HG03039 (cell line): Measurements from ENCODE around the gene RSF1.

ENCODE experiments used
- ATAC-seq: cut with Tn5 transposase; IDR thresholded peaks from one replicate; pipeline ENCODE4 v1.9.1; 2021; ENCODE audit warnings: mild to moderate bottlenecking, moderate library complexity; ENCODE audit not compliant: unreplicated experiment

Gene RSF1

GRCh38 chr11:77814848-77815247, 5.7 kb downstream of the RSF1 start:
- no peak for ATAC-seq

- no peak for ATAC-seq
These were observed 7.3 kb downstream of the RSF1 start for GRCh38 chr11:77813256-77813655.

GRCh38 chr11:77806993-77807392, 13.5 kb downstream of the RSF1 start:
- no peak for ATAC-seq

- no peak for ATAC-seq
These were observed 14.1 kb downstream of the RSF1 start for GRCh38 chr11:77806415-77806814.

GRCh38 chr11:77801477-77801876, 19.0 kb downstream of the RSF1 start:
- ATAC-seq = no peak

- no peak for ATAC-seq
These were observed 20.1 kb downstream of the RSF1 start for GRCh38 chr11:77800449-77800848.

GRCh38 chr11:77799338-77799737, 21.2 kb downstream of the RSF1 start:
- no peak for ATAC-seq

GRCh38 chr11:77793972-77794371, 26.6 kb downstream of the RSF1 start:
- ATAC-seq = no peak

- ATAC-seq = no peak
These were observed 29.2 kb downstream of the RSF1 start for GRCh38 chr11:77791301-77791700.

- ATAC-seq = no peak
These were observed 30.6 kb downstream of the RSF1 start for GRCh38 chr11:77789731-77790476.

- ATAC-seq = no peak
These were observed 31.3 kb downstream of the RSF1 start for GRCh38 chr11:77789061-77789730.

GRCh38 chr11:77784572-77784971, 36.0 kb downstream of the RSF1 start:
- no peak for ATAC-seq

GRCh38 chr11:77783025-77783424, 37.5 kb downstream of the RSF1 start:
- ATAC-seq = no peak

- no peak for ATAC-seq
These were observed 40.6 kb downstream of the RSF1 start for GRCh38 chr11:77779935-77780334.

GRCh38 chr11:77778549-77778948, 42.0 kb downstream of the RSF1 start:
- no peak for ATAC-seq

- no peak for ATAC-seq
These were observed 42.4 kb downstream of the RSF1 start for GRCh38 chr11:77778118-77778517.

GRCh38 chr11:77776455-77776854, 44.1 kb downstream of the RSF1 start:
- ATAC-seq = no peak

GRCh38 chr11:77775936-77776335, 44.6 kb downstream of the RSF1 start:
- no peak for ATAC-seq

- no peak for ATAC-seq
These were observed 49.4 kb downstream of the RSF1 start for GRCh38 chr11:77771135-77771534.

- no peak for ATAC-seq
These were observed 49.9 kb downstream of the RSF1 start for GRCh38 chr11:77770629-77771028.

- no peak for ATAC-seq
These were observed 58.1 kb downstream of the RSF1 start for GRCh38 chr11:77762426-77762825.

- no peak for ATAC-seq
These were observed 59.0 kb downstream of the RSF1 start for GRCh38 chr11:77761491-77761890.

GRCh38 chr11:77758331-77758730, 62.2 kb downstream of the RSF1 start:
- no peak for ATAC-seq
